Measurements from ENCODE around the gene HPF1. TPM values are rescaled to one million over a fixed set of nuclear protein-coding genes. Genes with fewer than 3 reads are reported as not detected.
"Not testable (repeated sequence)": the region's sequence is repeated elsewhere in the genome, so short reads cannot be mapped to it uniquely, and the experiment has no call there.

The HPF1 gene
- total RNA-seq, 1 donor from 2014 or later = 28.4 TPM

- Mint-ChIP-seq H3K9me3 (no peaks in the 10 kb centered on the region), H3K36me3 (no peaks in the 10 kb centered on the region), H3K4me1 (peaks cover 26% of the 10 kb centered on the region), H3K27ac (no peak overlapping the region), H3K4me3 (no peak overlapping the region), H3K27me3 (ENCODE audit: low read depth) (peaks cover 12% of the 10 kb centered on the region)
- TF ChIP-seq, protein P1, sequence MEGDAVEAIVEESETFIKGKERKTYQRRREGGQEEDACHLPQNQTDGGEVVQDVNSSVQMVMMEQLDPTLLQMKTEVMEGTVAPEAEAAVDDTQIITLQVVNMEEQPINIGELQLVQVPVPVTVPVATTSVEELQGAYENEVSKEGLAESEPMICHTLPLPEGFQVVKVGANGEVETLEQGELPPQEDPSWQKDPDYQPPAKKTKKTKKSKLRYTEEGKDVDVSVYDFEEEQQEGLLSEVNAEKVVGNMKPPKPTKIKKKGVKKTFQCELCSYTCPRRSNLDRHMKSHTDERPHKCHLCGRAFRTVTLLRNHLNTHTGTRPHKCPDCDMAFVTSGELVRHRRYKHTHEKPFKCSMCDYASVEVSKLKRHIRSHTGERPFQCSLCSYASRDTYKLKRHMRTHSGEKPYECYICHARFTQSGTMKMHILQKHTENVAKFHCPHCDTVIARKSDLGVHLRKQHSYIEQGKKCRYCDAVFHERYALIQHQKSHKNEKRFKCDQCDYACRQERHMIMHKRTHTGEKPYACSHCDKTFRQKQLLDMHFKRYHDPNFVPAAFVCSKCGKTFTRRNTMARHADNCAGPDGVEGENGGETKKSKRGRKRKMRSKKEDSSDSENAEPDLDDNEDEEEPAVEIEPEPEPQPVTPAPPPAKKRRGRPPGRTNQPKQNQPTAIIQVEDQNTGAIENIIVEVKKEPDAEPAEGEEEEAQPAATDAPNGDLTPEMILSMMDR (IDR thresholded peaks at IDR 0.05; ENCODE audit: unreplicated experiment) = no peak
- DNase-seq (ENCODE audit: low spot score in 2 of 2, unreplicated experiment in 2 of 2) = no peak
Observed at GRCh38 chr4:169795585-169795984, 37.8 kb upstream of the HPF1 start.

GRCh38 chr4:169791527-169792156 is 33.9 kb upstream of the HPF1 start:
- H3K27ac Mint-ChIP-seq = no peak overlapping the region
- H3K36me3 Mint-ChIP-seq = no peaks in the 10 kb centered on the region
- peaks cover 51% of the 10 kb centered on the region for H3K27me3 Mint-ChIP-seq (ENCODE audit: low read depth)
- TF ChIP-seq, protein P1 (IDR thresholded peaks at IDR 0.05; ENCODE audit: unreplicated experiment) = peak; percentile 18
- no peaks in the 10 kb centered on the region for H3K9me3 Mint-ChIP-seq
- peak overlapping the region; percentile 48 for H3K4me3 Mint-ChIP-seq
- H3K4me1 Mint-ChIP-seq = peaks cover 26% of the 10 kb centered on the region
- peak; percentile 43 to 69 for DNase-seq (ENCODE audit: low spot score in 2 of 2, unreplicated experiment in 2 of 2)

DNA sequence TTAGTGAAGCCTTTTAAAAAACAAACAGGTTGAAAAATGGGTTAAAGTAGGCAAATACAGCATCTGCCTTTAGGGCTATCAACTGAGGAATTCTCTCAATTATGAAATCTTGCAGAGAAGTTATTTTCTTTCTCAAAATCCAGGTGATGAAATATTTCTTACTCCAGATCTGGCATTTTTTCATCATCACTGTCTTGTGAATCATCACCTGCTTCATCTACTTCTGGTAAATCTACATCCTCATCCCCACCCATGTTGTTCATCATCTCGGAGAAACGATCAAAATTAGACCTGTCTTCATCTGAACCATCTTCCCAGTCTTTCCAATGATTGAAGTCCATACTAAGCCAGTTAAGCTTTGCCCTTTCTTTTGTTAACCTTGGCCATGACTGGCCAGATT is 33.3 kb upstream of the HPF1 start:
- peaks cover 57% of the 10 kb centered on the region for H3K27me3 Mint-ChIP-seq (ENCODE audit: low read depth)
- H3K4me3 Mint-ChIP-seq = peak overlapping the region; percentile 48
- peaks cover 21% of the 10 kb centered on the region for H3K4me1 Mint-ChIP-seq

GRCh38 chr4:169774466-169775445 is 17.0 kb upstream of the HPF1 start:
- no peak for DNase-seq (ENCODE audit: low spot score in 2 of 2, unreplicated experiment in 2 of 2)
- Mint-ChIP-seq H3K4me3 (no peak overlapping the region), H3K36me3 (no peaks in the 10 kb centered on the region), H3K27me3 (ENCODE audit: low read depth) (no peaks in the 10 kb centered on the region), H3K27ac (no peak overlapping the region), H3K9me3 (peaks cover 3% of the 10 kb centered on the region), H3K4me1 (peaks cover 8% of the 10 kb centered on the region)
- TF ChIP-seq, protein P1 (IDR thresholded peaks at IDR 0.05; ENCODE audit: unreplicated experiment) = no peak

More for the DNA sequence above, 33.3 kb upstream of the HPF1 start:
- H3K36me3 Mint-ChIP-seq = no peaks in the 10 kb centered on the region
- TF ChIP-seq, protein P1 (IDR thresholded peaks at IDR 0.05; ENCODE audit: unreplicated experiment) = no peak
- H3K9me3 Mint-ChIP-seq = no peaks in the 10 kb centered on the region
- DNase-seq (ENCODE audit: low spot score in 2 of 2, unreplicated experiment in 2 of 2) = no peak
- H3K27ac Mint-ChIP-seq = no peak overlapping the region

GRCh38 chr4:169773889-169774288 is 16.1 kb upstream of the HPF1 start:
- Mint-ChIP-seq H3K27ac (no peak overlapping the region), H3K4me1 (peaks cover 8% of the 10 kb centered on the region)

DNA sequence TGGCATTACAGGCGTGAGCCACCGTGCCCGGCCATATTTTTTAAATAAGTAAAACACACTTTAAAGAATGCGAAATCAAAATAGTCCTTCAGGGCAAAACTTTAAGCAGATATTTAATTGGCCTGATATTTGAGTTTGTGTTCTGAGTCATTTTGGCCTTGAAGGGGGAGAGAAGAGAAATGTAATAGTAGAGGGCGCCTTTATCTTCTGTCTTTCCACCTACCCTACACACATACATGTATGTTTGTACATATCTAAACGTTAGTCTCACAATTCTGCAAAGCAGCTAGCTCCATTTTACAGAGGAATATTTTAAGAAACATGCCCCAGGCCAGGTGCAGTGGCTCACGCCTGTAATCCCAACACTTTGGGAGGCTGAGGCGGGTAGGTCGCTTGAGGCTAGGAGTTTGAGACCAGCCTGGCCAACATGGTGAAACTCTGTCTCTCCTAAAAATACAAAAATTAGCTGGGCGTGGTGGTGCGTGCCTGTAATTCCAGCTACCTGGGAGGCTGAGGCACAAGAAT is 13.9 kb upstream of the HPF1 start:
- not testable (repeated sequence) for H3K4me3 Mint-ChIP-seq

More at GRCh38 chr4:169773889-169774288, 16.1 kb upstream of the HPF1 start:
- H3K4me3 Mint-ChIP-seq = no peak overlapping the region
- peaks cover 3% of the 10 kb centered on the region for H3K9me3 Mint-ChIP-seq
- H3K27me3 Mint-ChIP-seq (ENCODE audit: low read depth) = no peaks in the 10 kb centered on the region
- no peak for DNase-seq (ENCODE audit: low spot score in 2 of 2, unreplicated experiment in 2 of 2)
- H3K36me3 Mint-ChIP-seq = no peaks in the 10 kb centered on the region
- TF ChIP-seq, protein P1 (IDR thresholded peaks at IDR 0.05; ENCODE audit: unreplicated experiment) = no peak

More for the DNA sequence above, 13.9 kb upstream of the HPF1 start:
- DNase-seq (ENCODE audit: low spot score in 2 of 2, unreplicated experiment in 2 of 2); H3K4me1 Mint-ChIP-seq; H3K36me3 Mint-ChIP-seq; H3K9me3 Mint-ChIP-seq; H3K27me3 Mint-ChIP-seq (ENCODE audit: low read depth); H3K27ac Mint-ChIP-seq: not testable (repeated sequence)

All from mesothelial cell of epicardium (in vitro differentiated cells).